ENCODE data around the gene ATG4C.
"Not testable (repeated sequence)": the region's sequence is repeated elsewhere in the genome, so short reads cannot be mapped to it uniquely, and the experiment has no call there.

Gene ATG4C

DNA sequence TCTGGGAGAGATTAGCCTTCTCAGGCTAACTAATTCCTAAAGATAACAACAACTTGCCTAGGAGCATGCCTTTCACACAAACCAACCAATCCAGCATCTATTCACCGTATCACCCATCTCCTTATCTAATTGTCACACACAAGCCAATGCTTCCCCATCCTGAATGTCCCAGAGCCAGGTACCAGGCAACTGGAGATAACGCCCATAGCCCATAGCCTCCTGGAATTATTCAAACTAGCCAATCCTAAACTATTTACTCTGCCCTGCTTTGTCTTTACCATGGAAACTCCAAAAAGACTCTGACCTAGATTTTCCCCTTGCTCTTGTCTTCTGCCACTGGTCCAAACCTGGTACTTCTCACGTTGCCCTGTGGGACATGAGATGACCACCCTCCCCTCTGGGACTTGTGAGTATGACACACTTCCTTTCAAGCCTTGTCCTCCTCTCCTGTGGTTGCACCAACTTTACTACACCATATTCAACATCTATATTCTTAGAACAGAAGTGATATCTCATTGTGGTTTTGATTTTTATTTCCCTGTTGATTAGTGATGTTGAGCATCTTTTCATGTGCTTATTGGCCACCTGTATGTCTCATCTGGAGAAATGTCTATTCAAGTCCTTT lies 8.8 kb upstream of the ATG4C start:
- no peak for FAIRE-seq
- DNase-seq (ENCODE audit: low spot score), result no peak

DNA sequence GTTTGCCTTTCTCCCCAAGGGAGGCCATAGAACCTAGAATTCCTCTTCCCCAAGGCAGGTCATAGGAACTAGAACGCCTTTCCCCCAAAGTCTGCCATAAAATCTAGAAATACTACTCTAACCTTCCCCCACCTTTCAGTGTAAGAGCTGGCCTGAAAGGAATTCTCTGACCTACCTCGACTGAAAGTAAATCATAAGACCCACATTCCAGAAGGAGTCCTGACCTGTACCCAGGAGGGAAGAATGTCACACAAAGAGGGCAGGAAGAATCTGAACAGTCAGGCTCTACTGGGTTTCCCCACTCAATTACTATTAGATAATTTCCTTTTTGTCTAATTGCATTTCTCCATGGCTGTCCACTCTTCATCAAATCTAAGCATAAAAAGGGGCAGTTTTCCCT lies 5.7 kb upstream of the ATG4C start:
- FAIRE-seq (no peak), DNase-seq (ENCODE audit: low spot score) (no peak)

DNA sequence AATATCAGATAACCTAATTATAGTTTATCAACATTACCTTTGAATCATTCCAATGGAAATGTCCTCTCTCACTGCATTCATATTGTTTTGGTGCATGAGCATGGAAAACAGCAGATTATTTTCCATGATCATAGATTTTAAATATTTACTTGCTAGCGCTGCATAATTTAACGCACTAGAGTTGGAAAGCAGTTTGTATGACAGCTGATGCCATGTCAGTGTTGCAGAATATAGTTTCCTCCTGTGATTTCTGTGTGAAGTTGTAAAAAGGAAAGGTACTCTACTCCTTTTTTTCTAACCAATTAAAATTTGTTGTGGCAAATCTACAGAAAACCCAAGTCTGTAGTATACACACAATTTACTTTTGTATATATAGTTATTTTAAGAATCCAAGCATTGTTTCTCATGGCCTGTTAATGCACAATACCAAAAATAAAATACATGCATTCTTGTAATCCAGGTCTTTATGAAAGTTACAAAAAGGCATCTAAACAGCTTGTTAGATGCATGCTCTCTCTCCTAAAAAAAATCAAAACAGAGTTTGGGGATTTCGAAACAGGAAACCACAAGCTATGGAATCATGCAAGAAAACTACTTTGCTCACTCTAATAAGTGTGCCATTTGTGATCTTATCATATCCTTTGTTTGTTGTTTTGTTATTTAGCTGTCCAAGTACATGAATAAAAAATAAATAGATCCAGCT lies 1.9 kb upstream of the ATG4C start:
- FAIRE-seq, result no peak
- DNase-seq (ENCODE audit: low spot score), result no peak

DNA sequence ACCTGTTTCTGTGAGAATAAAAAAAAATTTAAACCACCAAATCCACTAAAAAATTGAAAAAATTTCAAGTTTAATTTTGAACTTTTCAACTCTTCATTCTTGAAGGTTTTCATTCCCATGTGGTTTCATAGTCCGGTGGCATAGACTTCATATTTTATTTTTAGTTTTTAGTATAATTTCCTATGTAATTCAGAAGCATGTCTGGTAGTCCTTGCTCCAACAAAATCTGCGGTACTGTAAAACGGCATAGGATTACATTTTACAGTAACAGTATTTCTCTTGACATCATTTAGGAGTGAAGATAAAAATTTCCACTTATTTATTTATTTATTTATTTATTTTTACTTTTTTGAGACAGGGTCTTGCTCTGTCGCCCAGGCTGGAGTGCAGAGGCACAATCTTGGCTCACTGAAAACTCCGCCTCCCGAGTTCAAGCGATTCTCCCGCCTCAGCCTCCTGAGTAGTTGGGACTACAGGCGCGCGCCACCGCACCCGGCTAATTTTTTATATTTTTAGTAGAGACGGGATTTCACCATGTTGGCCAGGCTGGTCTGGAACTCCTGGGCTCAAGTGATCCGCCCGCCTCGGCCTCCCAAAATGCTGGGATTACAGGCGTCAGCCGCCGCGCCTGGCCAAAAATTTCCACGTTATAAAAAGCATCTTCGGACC lies 1.3 kb upstream of the ATG4C start:
- not testable (repeated sequence) for FAIRE-seq; DNase-seq (ENCODE audit: low spot score)

DNA sequence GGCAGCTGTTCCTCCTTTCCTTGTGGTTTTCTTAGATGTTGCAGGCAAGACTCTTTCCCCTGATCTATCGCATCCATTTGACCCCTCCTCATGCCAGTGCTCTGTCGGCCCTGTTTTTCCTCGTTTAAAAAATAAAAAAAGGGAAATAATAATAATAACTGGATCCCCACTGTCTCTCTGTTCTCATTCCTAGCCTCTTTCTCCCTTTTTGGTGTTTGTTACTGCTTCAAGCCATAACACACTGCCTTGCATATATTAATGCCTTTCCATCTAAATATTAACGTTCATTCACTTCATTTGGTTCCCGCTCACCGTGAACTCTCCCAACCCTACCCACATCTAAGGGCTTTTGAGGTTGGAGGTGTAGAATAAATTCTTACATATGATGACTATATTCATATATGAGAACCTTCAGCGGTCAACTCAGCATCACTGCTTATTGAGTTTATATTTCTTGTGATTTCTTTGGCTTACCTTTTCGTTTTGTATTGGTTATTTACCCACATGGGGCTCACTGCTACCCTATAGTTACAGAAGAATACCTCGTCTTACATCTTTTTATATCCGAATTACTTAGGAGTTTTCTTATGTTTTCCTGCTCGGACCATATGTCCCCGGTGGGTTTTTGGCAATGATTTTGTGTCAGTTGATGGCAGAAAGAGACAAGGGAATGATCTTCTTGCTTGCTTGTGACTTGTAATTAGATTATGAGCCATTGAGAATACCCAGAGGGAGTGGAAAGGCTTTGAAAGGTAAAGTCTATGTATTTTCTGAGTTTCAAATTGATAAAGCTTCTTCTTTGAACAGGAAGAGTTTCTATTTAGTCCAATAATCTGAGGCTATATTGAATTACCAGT lies 805 bp downstream of the ATG4C start:
- FAIRE-seq (no peak), DNase-seq (ENCODE audit: low spot score) (no peak)

DNA sequence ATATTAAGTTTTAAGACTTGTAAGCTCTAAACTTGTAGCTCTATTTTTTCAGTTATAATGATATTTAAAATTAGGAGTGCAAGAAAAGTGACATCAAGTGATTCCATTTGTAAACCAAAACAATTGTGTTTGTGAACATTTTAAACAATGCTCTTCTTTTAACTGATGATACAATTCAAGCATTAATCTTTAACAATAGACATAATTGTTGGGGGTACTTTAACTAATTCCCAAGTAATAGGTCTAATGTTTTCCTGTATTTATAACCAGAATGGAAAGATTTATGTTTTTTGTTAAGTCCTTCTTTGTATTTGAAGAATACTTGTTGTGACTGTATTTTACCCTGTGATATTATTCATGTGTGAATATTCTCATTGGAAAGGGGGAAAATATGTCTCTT lies 6.8 kb downstream of the ATG4C start:
- DNase-seq (ENCODE audit: low spot score), result no peak
- no peak for FAIRE-seq

DNA sequence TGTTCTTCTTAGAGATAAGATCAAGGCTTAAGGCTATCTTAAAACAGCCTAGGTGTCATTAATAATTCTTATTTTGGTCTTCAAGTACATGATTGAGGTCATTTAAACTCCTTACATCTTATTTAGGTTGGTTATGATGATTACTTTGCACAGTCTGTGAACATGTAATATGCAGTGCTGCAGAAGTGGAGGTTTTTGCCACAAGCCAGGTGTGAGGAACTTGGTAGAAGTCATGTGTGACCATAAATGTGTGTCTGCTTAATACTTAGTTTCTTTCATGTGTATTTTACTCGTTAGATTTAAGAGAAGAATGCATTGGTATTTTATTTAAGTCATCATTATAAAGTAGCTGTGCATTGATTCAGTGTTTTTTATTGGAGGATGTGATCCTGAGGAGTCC lies 10.1 kb downstream of the ATG4C start:
- FAIRE-seq (no peak), DNase-seq (ENCODE audit: low spot score) (no peak)

DNA sequence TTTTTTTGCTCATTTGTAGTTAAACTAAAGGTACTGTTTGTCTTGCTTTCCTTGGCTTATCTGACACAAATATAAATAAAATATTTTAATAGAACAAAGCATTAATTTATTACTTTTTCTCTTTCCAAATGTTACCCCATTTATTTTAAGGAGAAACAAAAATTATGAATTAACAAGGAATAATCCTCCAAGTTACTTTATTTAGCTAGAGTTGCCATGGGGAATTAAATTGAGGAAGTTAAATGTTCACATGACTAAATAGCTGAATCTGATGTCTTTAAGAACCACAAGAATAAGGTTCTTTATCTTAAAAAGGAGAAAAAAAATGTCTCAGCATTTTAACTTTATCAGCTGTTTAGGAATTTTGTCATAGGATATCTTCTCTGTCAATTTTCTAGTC lies 12.3 kb downstream of the ATG4C start:
- DNase-seq (ENCODE audit: low spot score) (no peak), FAIRE-seq (no peak)

DNA sequence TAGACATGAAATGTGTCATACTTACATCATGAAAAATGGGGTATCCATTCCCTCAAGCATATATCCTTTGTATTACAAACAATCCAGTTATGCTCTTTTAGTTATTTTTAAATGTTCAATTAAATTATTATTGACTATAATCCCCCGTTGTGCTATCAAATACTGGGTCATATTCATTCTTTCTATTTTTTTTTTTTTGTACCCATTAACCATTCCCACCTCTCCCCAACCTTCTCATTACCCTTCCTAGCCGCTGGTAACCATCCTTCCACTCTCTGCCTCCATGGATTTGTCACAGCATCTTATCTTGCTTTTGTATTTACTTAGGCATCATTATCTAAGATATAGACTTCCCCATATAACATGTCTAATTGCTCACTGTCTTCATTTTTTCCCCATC lies 15.8 kb downstream of the ATG4C start:
- FAIRE-seq, result no peak
- no peak for DNase-seq (ENCODE audit: low spot score)

DNA sequence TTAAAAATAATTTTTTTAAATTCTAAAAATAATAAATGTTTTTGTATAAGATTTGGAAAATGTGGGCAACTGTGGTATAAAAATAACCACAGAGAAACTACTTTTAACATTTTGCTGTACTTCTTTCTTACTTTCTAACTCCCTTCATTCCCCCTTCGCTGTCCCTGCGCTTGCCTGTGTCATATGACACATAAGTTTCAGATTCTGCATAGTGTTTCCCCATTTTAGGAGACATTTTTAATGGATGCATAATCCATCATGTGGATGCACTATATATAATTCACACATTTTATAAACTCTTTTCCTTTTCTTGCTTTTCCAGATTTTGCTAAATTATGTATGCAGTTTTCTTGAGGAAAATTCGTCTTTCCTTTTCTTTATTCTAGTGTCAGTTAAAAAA lies 16.3 kb downstream of the ATG4C start:
- no peak for FAIRE-seq

DNA sequence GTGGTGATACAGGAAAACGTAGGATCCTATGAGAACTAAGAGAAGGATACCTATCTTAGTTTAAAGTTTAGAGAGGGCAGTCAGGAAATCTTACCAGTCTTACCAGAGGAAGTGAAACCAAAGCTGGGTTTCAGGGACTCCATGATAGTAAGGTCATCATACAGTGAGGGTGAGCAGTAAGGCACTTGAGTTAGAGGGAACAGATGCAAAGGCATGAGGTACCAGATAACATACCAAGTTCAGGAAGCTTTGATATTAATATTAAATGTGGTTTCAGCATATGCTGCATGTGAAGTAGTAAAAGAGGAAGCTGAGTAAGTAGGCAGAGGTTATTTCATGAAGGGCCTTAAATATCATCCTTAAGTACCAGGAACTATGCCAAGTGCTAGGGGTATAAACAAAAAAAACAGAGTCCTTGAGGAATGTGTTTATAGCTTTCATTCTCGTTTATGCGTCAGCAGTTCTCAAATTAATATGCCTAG lies 16.9 kb downstream of the ATG4C start:
- no peak for DNase-seq (ENCODE audit: low spot score)
- no peak for FAIRE-seq

More for the DNA sequence above, 16.3 kb downstream of the ATG4C start:
- no peak for DNase-seq (ENCODE audit: low spot score)

DNA sequence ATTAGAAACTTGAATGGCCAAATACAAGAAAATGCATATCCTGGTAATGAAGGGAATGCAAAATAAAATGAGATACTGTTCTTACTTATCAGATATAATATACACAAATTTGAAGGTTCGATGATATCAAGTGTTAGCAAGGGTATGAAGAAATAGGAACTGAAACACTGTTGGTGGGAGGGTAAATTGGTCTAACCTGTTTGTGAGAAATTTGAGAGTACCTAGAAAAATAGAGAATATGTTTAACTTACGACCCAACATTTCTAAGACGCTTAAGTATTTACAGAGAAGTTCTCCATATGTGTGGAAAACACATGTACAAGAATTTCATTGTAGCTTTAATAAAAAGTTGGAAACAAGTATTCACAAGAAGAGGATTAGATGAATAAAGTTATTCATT lies 25.9 kb downstream of the ATG4C start:
- DNase-seq (ENCODE audit: low spot score) (no peak), FAIRE-seq (no peak)

DNA sequence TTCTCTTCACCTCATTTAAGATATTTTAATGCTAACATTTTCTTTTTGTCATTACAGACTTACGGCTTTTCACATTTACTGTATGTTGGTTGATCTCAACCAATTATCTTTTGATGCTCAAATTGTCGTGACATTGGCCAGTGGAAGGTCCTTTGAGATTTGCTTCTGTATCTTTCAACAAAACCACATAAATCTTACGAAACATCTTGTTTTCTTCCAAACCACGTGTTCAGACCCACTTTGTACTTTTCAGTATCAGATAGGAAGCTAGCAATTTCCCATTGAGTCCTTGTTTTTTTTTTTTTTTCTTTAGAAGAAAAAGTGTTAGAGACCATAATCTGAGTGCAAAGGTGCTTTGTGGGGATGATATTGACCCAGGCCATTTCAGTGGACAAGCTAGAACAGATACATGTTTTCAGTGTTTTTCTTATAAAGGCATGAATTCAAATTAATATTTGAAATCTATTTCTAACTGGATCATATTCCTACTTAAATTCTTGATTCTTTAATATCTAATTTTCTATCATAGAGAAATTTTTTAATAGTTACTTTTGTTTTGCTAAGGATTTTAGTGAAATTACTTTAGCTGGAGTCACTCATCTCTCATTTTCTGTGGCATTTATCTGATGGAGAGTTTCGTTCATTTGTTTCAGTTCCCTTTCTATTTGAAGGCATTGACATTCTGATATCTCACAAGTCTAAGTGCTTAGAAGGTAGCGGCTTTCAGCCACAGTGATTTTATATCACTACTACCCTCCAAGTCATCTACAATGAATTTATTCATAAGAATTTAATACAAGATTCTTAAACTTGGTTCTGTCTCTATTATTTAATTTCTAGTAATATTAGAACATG lies 26.7 kb downstream of the ATG4C start:
- FAIRE-seq (no peak), DNase-seq (ENCODE audit: low spot score) (no peak)

DNA sequence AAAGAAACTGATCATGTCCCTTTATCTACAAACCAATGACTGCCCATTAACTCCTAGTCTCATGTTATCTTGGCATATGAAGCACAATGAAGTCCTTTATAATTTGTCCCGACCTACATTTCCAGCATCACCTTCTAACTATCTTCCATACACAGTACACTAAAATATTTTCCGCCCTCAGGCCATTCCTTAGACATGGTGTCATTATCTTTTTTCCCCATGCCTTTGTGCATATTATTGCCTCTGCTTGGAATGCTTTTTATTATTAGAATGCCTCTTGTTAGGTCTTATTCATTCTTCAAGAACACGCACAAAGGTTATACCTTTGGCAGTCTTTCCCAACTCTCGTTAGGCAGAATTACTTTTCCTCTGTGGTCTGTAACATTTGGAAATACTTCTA lies 39.6 kb downstream of the ATG4C start:
- DNase-seq (ENCODE audit: low spot score), result no peak
- FAIRE-seq, result no peak

DNA sequence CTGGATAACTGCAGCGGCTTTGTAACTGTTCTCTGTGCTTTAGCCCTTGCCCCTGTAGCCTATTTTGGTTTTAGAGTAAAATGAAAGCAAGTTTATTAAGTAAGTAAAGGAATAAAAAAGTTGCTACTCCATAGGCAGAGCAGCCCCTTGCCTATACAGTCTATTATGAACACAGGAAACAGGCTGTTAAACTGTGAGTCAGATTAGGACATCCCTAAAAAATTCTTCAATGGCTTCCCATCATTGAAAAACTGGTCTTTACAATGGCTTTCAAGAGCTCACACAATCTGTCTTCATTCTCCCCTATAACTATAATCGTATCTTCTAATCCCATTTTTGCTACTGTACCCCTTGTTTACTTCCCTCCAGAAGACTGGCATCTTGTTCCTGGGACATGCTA lies 43.0 kb downstream of the ATG4C start:
- no peak for DNase-seq (ENCODE audit: low spot score)
- no peak for FAIRE-seq

DNA sequence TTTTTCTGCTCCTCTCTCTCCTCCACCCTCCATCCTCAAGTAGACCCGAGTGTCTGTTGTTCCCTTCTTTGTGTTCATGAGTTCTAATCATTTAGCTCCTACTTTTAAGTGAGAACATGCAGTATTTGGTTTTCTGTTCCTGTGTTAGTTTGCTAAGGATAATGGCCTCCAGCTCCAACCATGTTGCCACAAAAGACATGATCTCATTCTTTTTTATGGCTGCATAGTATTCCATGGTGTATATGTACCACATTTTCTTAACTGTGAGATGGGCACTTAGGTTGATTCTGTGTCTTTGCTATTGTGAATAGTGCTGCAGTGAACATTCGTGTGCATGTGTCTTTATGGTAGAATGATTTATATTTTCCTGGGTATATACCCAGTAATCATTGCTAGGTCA lies 43.9 kb downstream of the ATG4C start:
- not testable (repeated sequence) for FAIRE-seq; DNase-seq (ENCODE audit: low spot score)

DNA sequence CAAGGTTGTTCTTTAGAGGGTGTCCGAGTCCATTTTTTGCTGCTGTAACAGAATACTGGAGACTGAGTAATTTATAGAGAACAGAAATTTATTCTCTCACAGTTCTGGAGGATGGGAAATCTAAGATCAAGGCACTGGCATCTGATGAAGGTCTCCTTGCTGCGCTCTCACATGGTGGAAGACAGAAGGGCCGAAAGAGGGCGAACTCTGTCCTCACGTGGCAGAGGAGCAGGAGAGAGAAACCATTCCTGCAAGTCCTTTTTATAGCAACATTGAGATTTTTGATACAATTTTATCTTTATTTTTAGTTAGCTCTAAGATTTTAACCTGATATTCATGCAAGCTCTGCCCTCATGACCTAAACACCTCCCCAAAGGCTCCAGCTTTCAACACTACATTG lies 48.3 kb downstream of the ATG4C start:
- DNase-seq (ENCODE audit: low spot score), result no peak
- no peak for FAIRE-seq

DNA sequence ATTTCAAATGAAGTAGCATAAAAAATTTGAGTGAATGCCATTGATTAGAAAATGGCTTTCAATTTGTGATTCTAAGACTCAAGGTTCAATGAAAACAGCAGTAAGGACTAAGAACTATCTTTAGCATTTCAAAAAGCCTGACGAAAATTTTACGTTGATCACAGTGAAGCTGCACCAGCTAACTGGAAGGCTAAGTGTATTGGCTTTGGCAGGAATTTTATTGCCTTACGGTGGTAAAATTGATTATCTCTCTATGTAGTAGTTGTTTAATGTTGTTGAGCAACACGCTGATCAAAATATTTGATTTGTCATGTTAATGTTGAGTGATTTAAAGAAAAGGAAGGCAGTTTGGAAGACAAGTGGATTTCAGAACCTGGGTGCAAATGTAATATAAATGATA lies 49.6 kb downstream of the ATG4C start:
- DNase-seq (ENCODE audit: low spot score) (no peak), FAIRE-seq (no peak)

DNA sequence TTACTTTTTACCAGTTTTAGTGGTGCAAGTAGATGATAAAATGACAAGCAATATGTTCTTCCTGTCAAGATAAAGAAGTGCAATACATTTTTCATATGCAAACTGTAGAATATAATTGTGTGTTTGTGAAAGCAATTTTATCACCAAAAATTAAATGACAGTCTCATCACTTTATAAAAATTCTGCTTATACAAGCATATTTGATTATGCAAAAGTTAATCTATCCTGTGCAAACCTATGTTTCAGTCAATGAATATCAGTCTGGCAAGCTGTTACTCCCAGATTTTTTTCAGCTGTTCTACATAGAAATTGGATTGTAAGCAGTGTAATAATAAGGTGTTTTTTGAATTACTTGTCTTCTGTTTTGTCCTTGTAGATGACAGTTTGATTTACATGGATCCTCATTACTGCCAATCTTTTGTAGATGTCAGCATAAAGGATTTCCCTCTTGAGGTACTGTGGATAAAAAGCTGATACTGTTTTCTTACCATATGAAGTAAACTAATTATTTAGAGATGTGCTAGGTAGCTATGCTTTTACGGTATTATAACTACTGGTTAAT lies 50.5 kb downstream of the ATG4C start:
- FAIRE-seq (no peak), DNase-seq (ENCODE audit: low spot score) (no peak)

DNA sequence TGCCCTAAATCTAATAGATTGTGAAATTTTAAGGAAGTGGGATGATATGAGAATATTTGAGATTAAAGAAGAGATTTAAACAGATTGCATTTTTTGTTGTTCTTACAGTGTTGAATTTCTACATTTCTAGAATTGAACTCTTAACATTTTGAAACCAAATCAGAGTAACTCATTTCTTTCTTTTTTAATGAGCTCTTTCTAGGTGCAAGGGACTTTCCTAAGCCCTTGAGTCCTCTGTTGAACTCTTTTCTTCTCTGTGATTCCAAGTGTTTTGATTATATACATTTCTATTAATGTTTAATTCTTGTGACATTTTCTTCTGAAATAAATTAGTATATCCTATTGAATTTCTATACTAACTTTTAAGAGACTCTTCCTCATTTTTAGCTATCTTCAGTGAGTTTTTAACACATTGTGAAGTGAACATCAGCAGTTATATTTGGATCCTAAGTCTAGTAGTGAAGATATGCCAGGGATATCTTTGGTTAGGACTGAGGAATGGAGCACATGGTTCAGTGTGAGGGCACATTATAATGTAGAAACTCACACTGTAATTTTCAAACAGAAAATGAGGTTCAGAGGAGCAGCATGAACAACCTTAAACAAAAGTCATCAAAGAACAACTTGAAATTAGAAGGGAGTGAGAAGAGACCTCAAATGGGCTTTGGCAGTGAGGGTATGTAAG lies 53.1 kb downstream of the ATG4C start:
- no peak for FAIRE-seq

More for the DNA sequence above, 53.1 kb downstream of the ATG4C start:
- DNase-seq (ENCODE audit: low spot score), result no peak

Measured in urothelium cell line (cell line).